Muscle of leg (tissue), 11 donors: ENCODE measurements around the gene ADAMTS3. TPM values are rescaled to one million over a fixed set of nuclear protein-coding genes. Genes with fewer than 3 reads are reported as not detected.

Experiments
- DNase-seq: peaks from one replicate; pipeline ENCODE4 v3.0.0; 2013
- H3K27ac ChIP-seq: one replicate; pipeline ENCODE4 v1.5.1; 2013; ENCODE audit warnings: mild to moderate bottlenecking, low read length, control low read depth
- H3K27me3 ChIP-seq: one replicate; pipeline ENCODE4 v1.6.1; 2013; ENCODE audit warnings: low read length; ENCODE audit not compliant: control insufficient read depth, insufficient read depth
- H3K36me3 ChIP-seq: one replicate; pipeline ENCODE4 v1.6.1; 2013; ENCODE audit warnings: low read length; ENCODE audit not compliant: control insufficient read depth, insufficient read depth
- H3K4me1 ChIP-seq: one replicate; pipeline ENCODE4 v1.6.1; 2013; ENCODE audit warnings: low read length; ENCODE audit not compliant: control insufficient read depth, insufficient read depth
- H3K4me3 ChIP-seq: one replicate; pipeline ENCODE4 v1.5.1; 2013; ENCODE audit warnings: low read length, control low read depth
- H3K9me3 ChIP-seq: replicated peaks from 2 replicates; pipeline ENCODE4 v1.6.1; 2013; ENCODE audit warnings: low read depth, low read length; ENCODE audit not compliant: control insufficient read depth
- WGBS: methylation state at CpG from one replicate; pipeline ENCODE4 v1.1.5; 2013; ENCODE audit warnings: missing lambda C conversion rate; ENCODE audit not compliant: insufficient coverage; 5-methylcytosine and 5-hydroxymethylcytosine counted together
- polyA plus RNA-seq, 8 donors: library from polyadenylated mRNA; unstranded; fragments of 120-200 nt; gene quantifications; one replicate each; pipeline versions ENCODE4 v1.2.1 to v1.2.3, GENCODE V29; 2013; ENCODE audit warnings: inconsistent platforms in 1 of 8, low replicate concordance in 1 of 8; ENCODE audit not compliant: insufficient read length in 8 of 8, insufficient read depth in 1 of 8
- total RNA-seq: library from RNA; stranded (reverse); fragments of 120-200 nt; gene quantifications from one replicate; pipeline ENCODE4 v1.2.4, GENCODE V29; 2013

The ADAMTS3 gene
- total and polyA plus RNA-seq, 9 donors = 1.6 to 6.9 (median 3.7) TPM

- no peaks in the 10 kb centered on the region for H3K36me3 ChIP-seq
- DNase-seq = no peak
- H3K4me3 ChIP-seq = no peak overlapping the region
- no peak overlapping the region for H3K27ac ChIP-seq
- no CpG with 5 or more reads among the region's 6 CpGs for WGBS
- no peaks in the 10 kb centered on the region for H3K9me3 ChIP-seq
- H3K27me3 ChIP-seq = peaks cover 2% of the 10 kb centered on the region
- peaks cover 13% of the 10 kb centered on the region for H3K4me1 ChIP-seq
Observed at GRCh38 chr4:72571337-72571736, 2.3 kb upstream of the ADAMTS3 start.

- whole genome bisulfite sequencing = 37% methylated on average over 6 of the region's 15 CpGs
Observed at GRCh38 chr4:72569719-72570235, 756 bp upstream of the ADAMTS3 start.

GRCh38 chr4:72567821-72568675, 973 bp downstream of the ADAMTS3 start:
- 0% methylated on average over 27 of the region's 41 CpGs for WGBS
- Histone ChIP-seq H3K4me3 (peak overlapping the region; percentile 57), H3K27ac (peak overlapping the region; percentile 80), H3K9me3 (no peaks in the 10 kb centered on the region), H3K27me3 (peaks cover 2% of the 10 kb centered on the region), H3K4me1 (peaks cover 13% of the 10 kb centered on the region), H3K36me3 (no peaks in the 10 kb centered on the region)
- peak; percentile 91 for DNase-seq

More at GRCh38 chr4:72569719-72570235, 756 bp upstream of the ADAMTS3 start:
- peaks cover 13% of the 10 kb centered on the region for H3K4me1 ChIP-seq
- H3K4me3 ChIP-seq = peak overlapping the region; percentile 57
- H3K27ac ChIP-seq = peak overlapping the region; percentile 80
- no peaks in the 10 kb centered on the region for H3K36me3 ChIP-seq
- DNase-seq = no peak
- no peaks in the 10 kb centered on the region for H3K9me3 ChIP-seq
- H3K27me3 ChIP-seq = peaks cover 2% of the 10 kb centered on the region

- Histone ChIP-seq H3K4me3 (no peak overlapping the region), H3K4me1 (peaks cover 13% of the 10 kb centered on the region)
- no CpG with 5 or more reads among the region's 1 CpG for WGBS
Observed at GRCh38 chr4:72567036-72567435, 2.0 kb downstream of the ADAMTS3 start.

GRCh38 chr4:72566464-72566972, 2.5 kb downstream of the ADAMTS3 start:
- Histone ChIP-seq H3K27me3 (peaks cover 2% of the 10 kb centered on the region), H3K4me3 (no peak overlapping the region), H3K9me3 (no peaks in the 10 kb centered on the region), H3K27ac (no peak overlapping the region), H3K36me3 (no peaks in the 10 kb centered on the region), H3K4me1 (peaks cover 13% of the 10 kb centered on the region)
- WGBS = no CpG with 5 or more reads among the region's 2 CpGs
- no peak for DNase-seq

More at GRCh38 chr4:72567036-72567435, 2.0 kb downstream of the ADAMTS3 start:
- Histone ChIP-seq H3K27ac (peak overlapping the region; percentile 80), H3K9me3 (no peaks in the 10 kb centered on the region), H3K27me3 (peaks cover 2% of the 10 kb centered on the region), H3K36me3 (no peaks in the 10 kb centered on the region)
- DNase-seq = no peak

GRCh38 chr4:72564789-72565188, 4.2 kb downstream of the ADAMTS3 start:
- no peaks in the 10 kb centered on the region for H3K9me3 ChIP-seq
- no peak overlapping the region for H3K27ac ChIP-seq
- WGBS = 50% methylated on average over 1 of the region's 2 CpGs
- H3K4me3 ChIP-seq = no peak overlapping the region
- DNase-seq = no peak
- H3K4me1 ChIP-seq = peaks cover 11% of the 10 kb centered on the region
- H3K36me3 ChIP-seq = no peaks in the 10 kb centered on the region
- H3K27me3 ChIP-seq = peaks cover 2% of the 10 kb centered on the region

GRCh38 chr4:72564184-72564583, 4.8 kb downstream of the ADAMTS3 start:
- H3K9me3 ChIP-seq = no peaks in the 10 kb centered on the region
- DNase-seq = no peak
- H3K27ac ChIP-seq = no peak overlapping the region
- WGBS = no CpG with 5 or more reads among the region's 1 CpG
- no peak overlapping the region for H3K4me3 ChIP-seq
- no peaks in the 10 kb centered on the region for H3K27me3 ChIP-seq
- no peaks in the 10 kb centered on the region for H3K36me3 ChIP-seq
- peaks cover 7% of the 10 kb centered on the region for H3K4me1 ChIP-seq

- WGBS = no CpG with 5 or more reads among the region's 1 CpG
- no peaks in the 10 kb centered on the region for H3K36me3 ChIP-seq
- H3K27me3 ChIP-seq = no peaks in the 10 kb centered on the region
- no peaks in the 10 kb centered on the region for H3K4me1 ChIP-seq
- no peaks in the 10 kb centered on the region for H3K9me3 ChIP-seq
- H3K27ac ChIP-seq = no peak overlapping the region
- no peak overlapping the region for H3K4me3 ChIP-seq
- no peak for DNase-seq
Observed at GRCh38 chr4:72558655-72559054, 10.4 kb downstream of the ADAMTS3 start.

GRCh38 chr4:72557021-72557420, 12.0 kb downstream of the ADAMTS3 start:
- H3K4me1 ChIP-seq = no peaks in the 10 kb centered on the region
- DNase-seq = peak; percentile 29
- WGBS = 63% methylated on average over 3 of the region's 5 CpGs

GRCh38 chr4:72555377-72555831, 13.6 kb downstream of the ADAMTS3 start:
- no peaks in the 10 kb centered on the region for H3K36me3 ChIP-seq
- no peak overlapping the region for H3K27ac ChIP-seq
- no peak overlapping the region for H3K4me3 ChIP-seq
- no peaks in the 10 kb centered on the region for H3K9me3 ChIP-seq
- no peak for DNase-seq
- H3K27me3 ChIP-seq = no peaks in the 10 kb centered on the region
- 33% methylated on average over 1 of the region's 3 CpGs for WGBS
- no peaks in the 10 kb centered on the region for H3K4me1 ChIP-seq

More at GRCh38 chr4:72557021-72557420, 12.0 kb downstream of the ADAMTS3 start:
- Histone ChIP-seq H3K4me3 (no peak overlapping the region), H3K36me3 (no peaks in the 10 kb centered on the region), H3K27me3 (no peaks in the 10 kb centered on the region), H3K9me3 (no peaks in the 10 kb centered on the region), H3K27ac (no peak overlapping the region)
